Measurements from ENCODE around the gene FLT1. TPM values are rescaled to one million over a fixed set of nuclear protein-coding genes. Genes with fewer than 3 reads are reported as not detected.
A peak's percentile ranks its signal among the peaks of the same experiment; 100 is the strongest.

Gene FLT1
- total RNA-seq, 1 experiment from 2014 or later: not detected

DNA sequence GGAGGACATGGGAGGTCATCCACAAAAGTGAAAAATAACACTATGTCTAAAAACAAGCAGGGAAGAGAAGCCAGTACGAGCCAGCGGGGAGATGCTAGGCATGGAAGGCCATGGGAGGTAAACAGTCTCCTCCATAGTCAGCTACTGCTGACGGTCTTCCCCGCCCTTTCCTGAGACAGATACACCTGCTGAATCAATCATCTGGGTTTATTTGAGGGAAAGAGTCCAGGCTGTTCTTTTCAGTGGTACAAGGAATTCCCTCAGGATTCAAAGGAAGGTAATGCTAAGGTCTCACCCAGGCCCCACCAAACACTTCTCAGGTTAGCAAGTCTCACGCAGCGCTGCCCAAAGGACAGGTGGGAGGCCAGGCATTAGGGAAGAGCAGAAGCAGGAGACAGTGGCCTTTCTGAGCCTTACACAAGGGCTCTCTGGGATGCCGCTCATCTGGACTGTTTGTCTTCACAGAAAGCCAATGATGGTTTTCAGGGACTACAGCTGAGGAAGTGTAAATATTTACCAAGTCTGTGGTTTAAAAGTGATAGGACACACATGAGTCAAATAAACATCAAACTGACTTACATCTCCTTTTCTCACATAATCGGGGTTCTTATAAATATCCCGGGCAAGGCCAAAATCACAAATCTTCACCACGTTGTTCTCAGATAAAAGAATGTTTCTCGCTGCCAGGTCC lies 173.9 kb downstream of the FLT1 start:
- DNase-seq (ENCODE audit: low spot score): no peak

DNA sequence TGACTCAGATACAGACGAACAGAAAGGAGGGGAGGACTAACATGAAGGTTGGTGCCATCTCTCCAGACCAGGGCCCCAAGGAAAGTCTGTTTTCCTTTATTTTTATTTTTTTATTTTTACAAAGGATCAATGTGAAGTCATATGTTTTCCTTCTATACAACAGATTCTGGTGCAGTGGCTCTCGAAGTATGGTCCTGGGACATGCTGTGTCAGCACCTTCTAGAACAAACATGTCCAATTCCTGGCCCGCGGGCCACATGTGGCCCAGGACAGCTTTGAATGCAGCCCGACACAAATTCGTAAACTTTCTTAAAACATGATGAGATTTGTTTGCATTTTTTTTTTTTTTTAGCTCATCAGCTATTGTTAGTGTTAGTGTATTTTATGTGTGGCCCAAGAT lies 174.7 kb downstream of the FLT1 start:
- DNase-seq (ENCODE audit: low spot score): no peak

DNA sequence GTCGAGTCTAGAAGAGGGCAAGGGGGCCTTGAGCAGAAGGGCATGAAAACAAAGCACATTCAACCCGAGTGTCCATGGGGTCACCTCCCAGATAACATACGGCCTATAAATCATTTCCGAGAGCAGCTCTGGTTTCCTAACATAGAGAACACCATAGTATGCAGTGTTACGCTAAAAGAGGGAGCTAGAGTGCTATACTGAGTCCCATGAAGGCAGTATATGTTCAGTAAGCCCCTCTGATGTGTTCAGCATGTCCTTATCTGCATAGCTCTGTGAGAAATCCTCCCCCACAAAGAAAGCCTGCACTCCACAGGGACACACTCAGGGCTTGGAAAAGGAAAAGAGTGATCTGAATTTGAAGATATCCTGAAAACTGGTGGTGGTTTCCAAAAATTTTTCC lies 175.4 kb downstream of the FLT1 start:
- DNase-seq (ENCODE audit: low spot score): no peak

DNA sequence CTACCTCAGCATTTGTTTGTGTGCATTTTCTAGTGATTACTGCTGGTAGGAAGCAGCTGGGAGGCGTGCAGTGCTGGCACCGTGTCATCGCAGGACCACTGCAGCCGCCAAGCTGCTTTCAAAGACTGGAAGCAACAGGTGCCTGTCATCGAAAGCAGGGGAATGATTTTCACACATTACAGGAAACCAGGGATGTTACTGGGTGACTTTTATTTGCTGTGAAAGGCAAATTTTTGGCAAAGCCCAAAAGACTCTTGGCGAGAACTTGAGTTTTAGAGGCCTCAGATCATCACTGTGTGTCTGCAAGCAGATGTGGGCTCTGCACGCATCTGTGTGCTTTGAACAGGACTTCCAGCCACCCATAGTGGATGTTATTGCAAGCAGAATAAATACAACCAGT lies 176.4 kb downstream of the FLT1 start:
- DNase-seq (ENCODE audit: low spot score): no peak

- no peak for DNase-seq (ENCODE audit: low spot score)
Measured at GRCh38 chr13:28316836-28317235, 178.1 kb downstream of the FLT1 start.

- DNase-seq (ENCODE audit: low spot score): no peak
Measured at GRCh38 chr13:28316129-28316528, 178.8 kb downstream of the FLT1 start.

GRCh38 chr13:28314879-28315278 lies 180.0 kb downstream of the FLT1 start:
- DNase-seq (ENCODE audit: low spot score): no peak

- peak; percentile 38 for DNase-seq (ENCODE audit: low spot score)
Measured at GRCh38 chr13:28313579-28313978, 181.3 kb downstream of the FLT1 start.

GRCh38 chr13:28306325-28306724 lies 188.6 kb downstream of the FLT1 start:
- no peak for DNase-seq (ENCODE audit: low spot score)

DNA sequence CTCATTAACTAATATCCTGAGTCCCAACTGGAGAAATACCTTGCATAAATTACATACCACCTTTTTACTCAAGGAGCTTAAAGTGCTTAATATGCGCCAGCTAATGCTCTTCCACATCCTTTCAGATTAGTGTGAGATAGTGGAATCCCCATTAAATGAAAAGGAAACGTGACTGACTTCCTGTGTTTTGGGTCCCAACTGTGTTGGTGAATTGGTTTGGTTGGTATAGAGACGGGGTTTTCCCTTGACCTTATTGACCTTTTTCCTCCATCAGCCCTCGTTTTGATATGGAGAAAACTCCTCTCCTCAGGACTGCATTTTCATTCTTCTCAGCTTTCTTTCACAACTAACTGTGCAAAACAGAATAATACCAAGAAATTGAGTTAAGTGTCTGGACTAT lies 193.1 kb downstream of the FLT1 start:
- DNase-seq (ENCODE audit: low spot score): no peak

GRCh38 chr13:28299916-28300315 lies 195.0 kb downstream of the FLT1 start:
- no peak for DNase-seq (ENCODE audit: low spot score)

DNA sequence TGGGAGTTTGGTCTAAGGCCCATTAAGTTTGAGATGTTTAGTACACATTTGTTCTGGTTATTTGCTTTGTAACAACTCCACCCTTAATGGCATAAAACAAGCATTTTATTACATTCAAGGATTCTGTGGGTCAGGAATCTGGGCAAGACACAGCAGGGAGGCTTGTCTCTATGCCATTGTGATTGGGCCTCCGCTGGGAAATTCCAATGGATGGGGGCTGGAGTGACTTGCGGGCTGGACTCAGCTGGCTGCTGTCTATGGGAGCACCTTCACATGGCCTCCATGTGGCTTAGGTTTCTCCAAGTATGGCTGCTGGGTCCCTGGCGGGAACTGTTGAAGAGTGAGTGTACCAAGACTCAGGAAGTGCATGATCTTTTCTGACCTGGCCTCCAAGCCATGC lies 197.6 kb downstream of the FLT1 start:
- no peak for DNase-seq (ENCODE audit: low spot score)

DNA sequence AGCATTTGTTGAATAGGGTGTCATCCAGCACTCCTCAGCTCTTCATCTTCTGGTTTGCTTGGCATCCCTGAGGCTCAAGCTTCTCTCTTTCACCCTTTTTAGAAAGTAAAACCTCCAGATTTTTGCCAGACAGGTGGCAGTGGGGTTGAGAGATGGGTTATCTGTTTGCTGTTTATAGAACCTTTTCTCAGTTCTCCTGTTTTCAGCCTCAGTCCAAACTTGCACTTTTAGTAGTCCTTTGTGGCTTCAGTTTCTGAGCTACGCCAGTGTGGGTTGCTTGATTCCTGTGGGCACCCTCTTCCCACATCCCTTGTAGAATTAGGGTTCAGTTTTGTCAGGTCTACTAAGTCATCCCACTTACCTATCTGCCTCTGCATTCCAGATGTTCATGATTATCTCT lies 208.7 kb downstream of the FLT1 start:
- no peak for DNase-seq (ENCODE audit: low spot score)

DNA sequence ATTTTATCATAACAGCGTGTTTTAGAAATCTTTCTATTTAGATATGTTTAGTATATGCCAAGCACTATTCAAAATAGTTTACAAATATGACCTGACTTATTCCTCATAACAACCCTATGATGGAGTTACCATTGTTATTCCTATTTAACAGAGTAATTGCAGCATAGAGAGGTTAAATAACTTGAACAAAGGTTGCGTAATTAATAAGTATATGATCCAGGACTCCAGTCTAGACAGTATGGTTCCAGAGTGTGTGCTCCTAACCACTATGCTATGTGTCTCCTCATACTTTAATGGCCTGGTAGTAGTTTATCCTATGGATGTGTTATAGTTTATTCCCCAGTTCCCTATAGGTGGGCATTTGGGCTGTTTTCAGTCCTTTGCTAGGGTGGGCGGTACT lies 211.3 kb downstream of the FLT1 start:
- no peak for DNase-seq (ENCODE audit: low spot score)

DNA sequence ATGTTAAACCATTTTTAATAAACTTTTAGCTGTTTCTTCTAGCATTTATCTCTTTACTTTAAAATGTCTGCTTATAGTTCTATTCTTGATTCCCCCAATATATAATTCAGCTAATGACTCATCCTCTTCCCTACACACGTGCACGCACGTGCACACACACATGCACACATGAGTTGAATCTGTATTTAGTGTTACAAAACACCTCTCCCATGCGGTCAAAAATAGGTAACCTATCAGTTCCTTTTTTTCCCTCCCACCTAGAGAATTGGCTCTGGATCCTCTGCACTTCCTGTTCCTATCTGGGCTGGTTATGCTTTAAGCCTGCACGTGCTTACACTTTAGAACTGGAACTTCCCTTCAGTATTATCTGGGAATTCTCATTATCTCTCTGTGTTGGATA lies 212.5 kb downstream of the FLT1 start:
- DNase-seq (ENCODE audit: low spot score): no peak

- DNase-seq (ENCODE audit: low spot score): no peak
Measured at GRCh38 chr13:28273919-28274318, 221.0 kb downstream of the FLT1 start.

DNA sequence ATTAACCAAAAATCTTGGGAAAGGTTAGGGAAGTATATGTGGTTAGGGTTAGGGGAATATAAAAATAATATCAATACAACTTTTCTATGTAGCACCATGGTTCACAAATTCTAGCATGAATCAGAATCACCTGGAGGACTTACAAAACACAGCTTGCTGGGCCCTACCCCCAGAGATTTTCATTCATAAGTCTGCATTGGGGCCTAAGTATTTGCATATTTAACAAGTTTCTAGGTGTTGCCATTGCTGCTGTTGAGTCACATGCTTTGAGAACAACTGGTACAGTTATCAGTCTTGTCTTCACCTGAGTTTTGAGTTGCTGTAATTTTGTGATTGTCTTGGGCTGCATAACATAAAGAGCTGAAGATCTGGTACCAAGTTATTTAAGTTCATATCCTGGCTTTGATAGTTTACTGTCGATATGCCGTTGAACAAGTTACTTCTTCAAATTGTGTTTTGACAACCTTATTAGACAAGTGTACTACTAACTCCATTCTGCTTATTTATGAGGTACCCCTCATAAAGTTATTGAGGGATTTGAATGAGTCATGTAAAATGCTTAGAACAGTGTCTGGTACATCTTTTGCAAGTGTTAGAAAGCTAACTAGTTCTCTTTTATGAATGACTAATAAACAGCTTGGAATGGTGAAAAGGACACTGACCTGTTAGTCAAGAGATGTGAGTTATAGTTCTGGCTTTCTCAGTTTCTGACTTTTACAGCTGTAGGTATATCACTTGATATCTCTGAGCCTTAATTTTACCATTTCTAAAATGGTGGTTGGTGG lies 223.7 kb downstream of the FLT1 start:
- no peak for DNase-seq (ENCODE audit: low spot score)

- DNase-seq (ENCODE audit: low spot score): no peak
Measured at GRCh38 chr13:28268800-28269223, 226.1 kb downstream of the FLT1 start.

DNA sequence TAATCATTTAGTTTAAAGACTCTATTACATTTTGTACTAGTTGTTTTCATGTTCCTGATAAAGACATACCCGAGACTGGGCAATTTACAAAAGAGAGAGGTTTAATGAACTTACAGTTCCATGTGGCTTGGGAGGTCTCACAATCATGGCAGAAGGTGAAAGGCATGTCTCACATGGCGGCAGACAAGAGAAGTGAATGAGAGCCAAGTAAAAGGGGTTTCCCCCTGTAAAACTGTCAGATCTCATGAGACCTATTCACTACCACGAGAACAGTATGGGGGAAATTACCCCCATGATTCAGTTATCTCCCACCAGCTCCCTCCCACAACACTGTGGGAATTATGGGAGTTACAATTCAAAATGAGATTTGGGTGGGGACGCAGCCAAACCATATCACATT lies 227.4 kb downstream of the FLT1 start:
- DNase-seq (ENCODE audit: low spot score): no peak

DNA sequence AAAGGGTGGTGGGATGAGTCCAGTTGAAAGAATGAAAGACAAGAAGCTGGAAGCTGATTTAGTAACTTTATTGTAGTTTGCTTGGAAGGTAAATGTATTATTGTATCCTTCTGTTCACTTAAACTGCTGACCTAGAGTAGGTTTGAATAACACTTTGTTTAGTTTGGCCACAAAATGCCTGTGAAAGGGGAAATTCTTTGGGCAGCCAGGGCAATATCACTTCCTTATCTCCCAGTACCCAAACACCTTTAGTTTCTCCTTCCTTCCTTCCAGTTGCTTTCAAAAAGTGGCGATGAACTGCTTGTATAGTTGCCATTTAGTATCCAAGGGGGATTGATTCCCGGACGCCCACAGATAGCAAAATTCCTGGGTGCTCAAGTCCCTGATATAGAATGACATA lies 236.5 kb downstream of the FLT1 start:
- DNase-seq (ENCODE audit: low spot score): no peak

- DNase-seq (ENCODE audit: low spot score): no peak
Measured at GRCh38 chr13:28257305-28257704, 237.6 kb downstream of the FLT1 start.

GRCh38 chr13:28252547-28252946 lies 242.4 kb downstream of the FLT1 start:
- no peak for DNase-seq (ENCODE audit: low spot score)

DNA sequence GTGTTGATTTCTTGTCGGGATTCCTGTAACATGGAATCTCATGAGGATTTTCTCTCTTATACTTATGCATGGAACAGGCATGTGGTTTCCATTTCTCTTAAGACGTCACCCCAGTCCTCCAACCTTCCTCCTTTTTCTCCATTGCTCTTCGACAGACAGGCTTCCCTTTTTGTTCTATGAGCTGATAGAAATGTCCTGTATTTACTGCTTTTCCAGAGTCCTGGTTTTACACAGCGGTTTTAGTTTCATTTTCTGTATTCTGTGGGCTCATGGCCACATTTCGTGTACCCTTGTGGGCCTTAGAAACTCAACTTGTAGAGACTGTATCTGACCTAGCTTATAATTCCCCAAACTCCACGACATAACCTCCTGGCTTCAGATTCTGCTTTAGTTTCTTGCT lies 243.5 kb downstream of the FLT1 start:
- no peak for DNase-seq (ENCODE audit: low spot score)
